GM12892 (cell line): ENCODE results near the gene JAKMIP1.

Experiments used
- POLR2A ChIP-seq: IDR thresholded peaks from 2 replicates; pipeline ENCODE4 v1.6.1; 2011; ENCODE audit warnings: low read depth, low read length, control low read depth
- POLR2AphosphoS5 ChIP-seq: IDR thresholded peaks from 2 replicates; pipeline ENCODE4 v1.6.1; 2011; ENCODE audit warnings: low read depth, low read length, control low read depth
- TAF1 ChIP-seq: IDR thresholded peaks from 2 replicates; pipeline ENCODE4 v1.6.1; 2011; ENCODE audit warnings: low read depth, mild to moderate bottlenecking, control low read depth, low read length, borderline replicate concordance

- TF ChIP-seq TAF1 (no peak), POLR2A (no peak), POLR2AphosphoS5 (no peak)
These were observed 188.1 kb downstream of the JAKMIP1 start for GRCh38 chr4:6012200-6012599.
